Hepatocyte (in vitro differentiated cells): Measurements from ENCODE around the gene ADORA2A. TPM values are rescaled to one million over a fixed set of nuclear protein-coding genes. Genes with fewer than 3 reads are reported as not detected.

ENCODE experiments used
- DNase-seq: peaks from one replicate; pipeline ENCODE4 v3.0.0-alpha.2; 2016; ENCODE audit warnings: low spot score
- H2AFZ ChIP-seq: fragments of 200-600 bp; sonication (generic); 2 replicates; pipeline ENCODE4 v1.6.0; 2016; ENCODE audit warnings: antibody characterized with exemption, mild to moderate bottlenecking
- H3K27ac ChIP-seq: fragments of 200-600 bp; sonication (generic); 2 replicates; pipeline ENCODE4 v1.5.1; 2016; ENCODE audit warnings: mild to moderate bottlenecking
- H3K27me3 ChIP-seq: fragments of 200-600 bp; sonication (generic); 2 replicates; pipeline ENCODE4 v1.6.1; 2016
- H3K36me3 ChIP-seq: fragments of 200-600 bp; sonication (generic); replicated peaks from 2 replicates; pipeline ENCODE4 v1.5.1; 2016; ENCODE audit warnings: low read depth; ENCODE audit not compliant: insufficient read depth
- H3K4me1 ChIP-seq: fragments of 200-600 bp; sonication (generic); 2 replicates; pipeline ENCODE4 v1.5.1; 2016; ENCODE audit warnings: mild to moderate bottlenecking, moderate library complexity; ENCODE audit not compliant: insufficient read depth
- H3K4me2 ChIP-seq: fragments of 200-600 bp; sonication (generic); 2 replicates; pipeline ENCODE4 v1.6.0; 2016
- H3K4me3 ChIP-seq: fragments of 200-600 bp; sonication (generic); 2 replicates; pipeline ENCODE4 v1.5.1; 2016; ENCODE audit warnings: mild to moderate bottlenecking
- H3K79me2 ChIP-seq: fragments of 200-600 bp; sonication (generic); 2 replicates; pipeline ENCODE4 v1.6.0; 2017; ENCODE audit warnings: mild to moderate bottlenecking
- H3K9me2 ChIP-seq: fragments of 200-600 bp; sonication (generic); replicated peaks from 2 replicates; pipeline ENCODE4 v1.6.0; 2017; ENCODE audit warnings: mild to moderate bottlenecking; ENCODE audit not compliant: insufficient read depth
- H3K9me3 ChIP-seq: fragments of 200-600 bp; sonication (generic); 2 replicates; pipeline ENCODE4 v1.5.1; 2016; ENCODE audit warnings: low read depth, mild to moderate bottlenecking
- H4K20me1 ChIP-seq: fragments of 200-600 bp; sonication (generic); 2 replicates; pipeline ENCODE4 v1.6.0; 2016; ENCODE audit warnings: mild to moderate bottlenecking; ENCODE audit not compliant: insufficient read depth, poor library complexity, severe bottlenecking
- CTCF ChIP-seq: fragments of 200-600 bp; sonication (generic); IDR thresholded peaks from 2 replicates; pipeline ENCODE4 v1.5.1; 2016; ENCODE audit warnings: antibody characterized with exemption, mild to moderate bottlenecking; ENCODE audit not compliant: poor library complexity
- EZH2 ChIP-seq: fragments of 200-600 bp; sonication (generic); IDR thresholded peaks from 2 replicates; pipeline ENCODE4 v1.6.1; 2016; ENCODE audit warnings: antibody characterized with exemption, mild to moderate bottlenecking, borderline replicate concordance
- EZH2phosphoT487 ChIP-seq: fragments of 200-600 bp; sonication (generic); IDR thresholded peaks from one replicate; pipeline ENCODE4 v1.6.1; 2018; ENCODE audit warnings: antibody characterized with exemption, mild to moderate bottlenecking, low read depth, moderate library complexity; ENCODE audit not compliant: unreplicated experiment, severe bottlenecking
- WGBS: methylation state at CpG from one replicate; pipeline ENCODE4 v1.1.6; 2016; ENCODE audit warnings: low lambda C conversion rate; ENCODE audit errors: missing lambda C conversion rate; 5-methylcytosine and 5-hydroxymethylcytosine counted together
- polyA plus RNA-seq: library from polyadenylated mRNA; unstranded; fragments of >200 nt; fragmentation: Nextera tagmentation; extraction: Ambion mirVana; gene quantifications from 2 replicates; pipeline ENCODE4 v1.2.1, GENCODE V29; 2016
- total RNA-seq: library from RNA; depleted of rRNA; stranded (reverse); fragments of >200 nt; gene quantifications from 2 replicates; pipeline ENCODE4 v1.2.3, GENCODE V29; 2014

The ADORA2A gene
- total and polyA plus RNA-seq, 2 experiments from 2014 or later, result 1.2 to 3.3 TPM

GRCh38 chr22:24455751-24456426 is 28.5 kb downstream of the ADORA2A start:
- H3K9me3 ChIP-seq, result no peaks in the 10 kb centered on the region
- no peaks in the 10 kb centered on the region for H3K9me2 ChIP-seq
- H2AFZ ChIP-seq, result no peak overlapping the region
- H3K4me1 ChIP-seq, result peaks cover 14% of the 10 kb centered on the region
- no peaks in the 10 kb centered on the region for H4K20me1 ChIP-seq
- H3K4me2 ChIP-seq, result no peak overlapping the region
- no peak overlapping the region for H3K27ac ChIP-seq
- H3K4me3 ChIP-seq, result no peak overlapping the region
- TF ChIP-seq CTCF, result no peak
- H3K36me3 ChIP-seq, result no peaks in the 10 kb centered on the region
- DNase-seq, result no peak
- H3K79me2 ChIP-seq, result no peaks in the 10 kb centered on the region
- 88% methylated on average over 9 of the region's 9 CpGs for WGBS
- no peaks in the 10 kb centered on the region for H3K27me3 ChIP-seq

- H3K9me3 ChIP-seq, result no peaks in the 10 kb centered on the region
- H3K9me2 ChIP-seq, result no peaks in the 10 kb centered on the region
- no peak for DNase-seq
- no peak for TF ChIP-seq EZH2
- no peak for TF ChIP-seq CTCF
- no peak for TF ChIP-seq EZH2phosphoT487
- peaks cover 14% of the 10 kb centered on the region for H3K4me1 ChIP-seq
- no peak overlapping the region for H3K4me3 ChIP-seq
- H3K27me3 ChIP-seq, result no peaks in the 10 kb centered on the region
- H4K20me1 ChIP-seq, result no peaks in the 10 kb centered on the region
- no peaks in the 10 kb centered on the region for H3K36me3 ChIP-seq
- H3K79me2 ChIP-seq, result no peaks in the 10 kb centered on the region
- WGBS, result 97% methylated on average over 3 of the region's 3 CpGs
- no peak overlapping the region for H3K4me2 ChIP-seq
- no peak overlapping the region for H3K27ac ChIP-seq
- no peak overlapping the region for H2AFZ ChIP-seq
Observed at GRCh38 chr22:24457894-24458420, 30.6 kb downstream of the ADORA2A start.

- no peak overlapping the region for H3K4me3 ChIP-seq
- H3K9me2 ChIP-seq, result no peaks in the 10 kb centered on the region
- H3K36me3 ChIP-seq, result no peaks in the 10 kb centered on the region
- H3K79me2 ChIP-seq, result no peaks in the 10 kb centered on the region
- H3K27me3 ChIP-seq, result no peaks in the 10 kb centered on the region
- no peak for DNase-seq
- TF ChIP-seq EZH2 (no peak), EZH2phosphoT487 (no peak), CTCF (no peak)
- 61% methylated on average over 1 of the region's 1 CpG for WGBS
- peak overlapping the region; percentile 63 for H3K4me2 ChIP-seq
- no peak overlapping the region for H3K27ac ChIP-seq
- H4K20me1 ChIP-seq, result no peaks in the 10 kb centered on the region
- peaks cover 14% of the 10 kb centered on the region for H3K4me1 ChIP-seq
- H3K9me3 ChIP-seq, result no peaks in the 10 kb centered on the region
- H2AFZ ChIP-seq, result no peak overlapping the region
Observed at GRCh38 chr22:24459911-24460310, 32.5 kb downstream of the ADORA2A start.
